Left hindlimb (tissue), 1 donor: ENCODE measurements around the gene MAN1A1.

Source experiments
- DNase-seq: peaks from one replicate; pipeline ENCODE4 v3.0.0-alpha.2; 2018

MAN1A1 gene

GRCh38 chr6:119227377-119227776, 122.2 kb downstream of the MAN1A1 start:
- DNase-seq, result no peak

GRCh38 chr6:119226089-119226488, 123.5 kb downstream of the MAN1A1 start:
- no peak for DNase-seq

GRCh38 chr6:119224095-119224701, 125.4 kb downstream of the MAN1A1 start:
- DNase-seq, result no peak

- no peak for DNase-seq
Measured at GRCh38 chr6:119220452-119220851, 129.1 kb downstream of the MAN1A1 start.

- no peak for DNase-seq
Measured at GRCh38 chr6:119218548-119218947, 131.0 kb downstream of the MAN1A1 start.

- DNase-seq, result no peak
Measured at GRCh38 chr6:119215885-119216590, 133.5 kb downstream of the MAN1A1 start.

- no peak for DNase-seq
Measured at GRCh38 chr6:119215309-119215708, 134.3 kb downstream of the MAN1A1 start.

- no peak for DNase-seq
Measured at GRCh38 chr6:119210596-119210995, 139.0 kb downstream of the MAN1A1 start.

- DNase-seq, result no peak
Measured at GRCh38 chr6:119209452-119210205, 139.9 kb downstream of the MAN1A1 start.

- peak; percentile 39 for DNase-seq
Measured at GRCh38 chr6:119207971-119208725, 141.4 kb downstream of the MAN1A1 start.

GRCh38 chr6:119207327-119207726, 142.2 kb downstream of the MAN1A1 start:
- DNase-seq, result no peak

- no peak for DNase-seq
Measured at GRCh38 chr6:119205911-119206618, 143.5 kb downstream of the MAN1A1 start.

GRCh38 chr6:119204719-119205118, 144.8 kb downstream of the MAN1A1 start:
- DNase-seq, result no peak

GRCh38 chr6:119201480-119201879, 148.1 kb downstream of the MAN1A1 start:
- no peak for DNase-seq

- DNase-seq, result no peak
Measured at GRCh38 chr6:119200512-119201175, 148.9 kb downstream of the MAN1A1 start.

- DNase-seq, result no peak
Measured at GRCh38 chr6:119197271-119197670, 152.3 kb downstream of the MAN1A1 start.

GRCh38 chr6:119196715-119197114, 152.8 kb downstream of the MAN1A1 start:
- DNase-seq, result no peak

- no peak for DNase-seq
Measured at GRCh38 chr6:119195848-119196247, 153.7 kb downstream of the MAN1A1 start.

- no peak for DNase-seq
Measured at GRCh38 chr6:119195204-119195603, 154.4 kb downstream of the MAN1A1 start.

- no peak for DNase-seq
Measured at GRCh38 chr6:119193707-119194106, 155.9 kb downstream of the MAN1A1 start.

- DNase-seq, result no peak
Measured at GRCh38 chr6:119192200-119192599, 157.4 kb downstream of the MAN1A1 start.

GRCh38 chr6:119190176-119190575, 159.4 kb downstream of the MAN1A1 start:
- no peak for DNase-seq
